ENCODE data around the gene RIMBP2. TPM values are rescaled to one million over a fixed set of nuclear protein-coding genes. Genes with fewer than 3 reads are reported as not detected.

Gene RIMBP2
- total RNA-seq, 1 donor from 2014 or later, result 0.27 TPM

- intact Hi-C loops (cut with DNase I), result no loop called here
- H3K27ac ChIP-seq, result no peak overlapping the region
- H3K27me3 ChIP-seq (ENCODE audit: low read depth), result peaks cover 8% of the 10 kb centered on the region
- no peaks in the 10 kb centered on the region for H3K9me3 ChIP-seq
- H3K4me3 ChIP-seq, result no peak overlapping the region
- H3K4me1 ChIP-seq, result no peaks in the 10 kb centered on the region
- TF ChIP-seq, protein P1, sequence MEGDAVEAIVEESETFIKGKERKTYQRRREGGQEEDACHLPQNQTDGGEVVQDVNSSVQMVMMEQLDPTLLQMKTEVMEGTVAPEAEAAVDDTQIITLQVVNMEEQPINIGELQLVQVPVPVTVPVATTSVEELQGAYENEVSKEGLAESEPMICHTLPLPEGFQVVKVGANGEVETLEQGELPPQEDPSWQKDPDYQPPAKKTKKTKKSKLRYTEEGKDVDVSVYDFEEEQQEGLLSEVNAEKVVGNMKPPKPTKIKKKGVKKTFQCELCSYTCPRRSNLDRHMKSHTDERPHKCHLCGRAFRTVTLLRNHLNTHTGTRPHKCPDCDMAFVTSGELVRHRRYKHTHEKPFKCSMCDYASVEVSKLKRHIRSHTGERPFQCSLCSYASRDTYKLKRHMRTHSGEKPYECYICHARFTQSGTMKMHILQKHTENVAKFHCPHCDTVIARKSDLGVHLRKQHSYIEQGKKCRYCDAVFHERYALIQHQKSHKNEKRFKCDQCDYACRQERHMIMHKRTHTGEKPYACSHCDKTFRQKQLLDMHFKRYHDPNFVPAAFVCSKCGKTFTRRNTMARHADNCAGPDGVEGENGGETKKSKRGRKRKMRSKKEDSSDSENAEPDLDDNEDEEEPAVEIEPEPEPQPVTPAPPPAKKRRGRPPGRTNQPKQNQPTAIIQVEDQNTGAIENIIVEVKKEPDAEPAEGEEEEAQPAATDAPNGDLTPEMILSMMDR (IDR thresholded peaks at IDR 0.05), result no peak
- DNase-seq (no peak), ATAC-seq (no peak)
- H3K36me3 ChIP-seq, result no peaks in the 10 kb centered on the region
Measured at GRCh38 chr12:130704606-130705005, 11.5 kb downstream of the RIMBP2 start.

DNA sequence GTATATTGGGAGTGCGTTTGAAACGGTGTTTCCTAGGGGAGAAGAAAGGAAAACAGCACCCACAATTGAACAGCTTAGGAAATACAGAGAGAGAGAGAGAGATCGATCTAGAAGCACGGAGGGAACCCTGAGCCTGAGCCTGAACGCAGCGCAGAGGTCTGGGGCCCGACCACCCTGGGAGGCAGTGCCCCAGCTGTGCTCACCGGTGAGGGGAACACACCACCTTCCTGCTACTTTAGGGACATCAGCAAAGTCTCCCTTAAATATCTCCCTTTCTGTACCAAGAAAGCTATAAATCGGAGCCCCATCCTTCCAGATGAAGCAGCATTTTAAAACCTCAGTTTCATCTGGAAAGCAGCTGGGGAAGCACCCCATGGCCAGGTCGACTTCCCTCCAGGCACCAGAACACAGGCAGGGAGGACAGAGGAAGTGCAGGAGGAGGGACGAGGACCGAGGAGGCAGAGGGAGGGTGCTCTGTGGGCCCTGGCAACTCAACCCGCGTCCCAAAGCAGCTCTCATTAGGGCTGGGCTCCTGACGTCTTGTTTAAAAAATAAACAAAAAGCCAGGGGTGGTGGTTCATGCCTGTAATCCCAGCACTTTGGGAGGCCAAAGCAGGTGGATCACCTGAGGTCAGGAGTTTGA is 12.2 kb downstream of the RIMBP2 start:
- no peaks in the 10 kb centered on the region for H3K9me3 ChIP-seq
- H3K27me3 ChIP-seq (ENCODE audit: low read depth), result peaks cover 8% of the 10 kb centered on the region
- ATAC-seq, result no peak
- no peak for DNase-seq
- H3K4me3 ChIP-seq, result no peak overlapping the region
- intact Hi-C loops (cut with DNase I), result no loop called here
- TF ChIP-seq, protein P1 (IDR thresholded peaks at IDR 0.05), result no peak
- no peaks in the 10 kb centered on the region for H3K4me1 ChIP-seq
- H3K27ac ChIP-seq, result no peak overlapping the region
- no peaks in the 10 kb centered on the region for H3K36me3 ChIP-seq

GRCh38 chr12:130702966-130703732 is 12.9 kb downstream of the RIMBP2 start:
- H3K4me3 ChIP-seq, result no peak overlapping the region
- intact Hi-C loops (cut with DNase I), result no loop called here
- H3K36me3 ChIP-seq, result no peaks in the 10 kb centered on the region
- H3K27me3 ChIP-seq (ENCODE audit: low read depth), result peaks cover 8% of the 10 kb centered on the region
- H3K27ac ChIP-seq, result no peak overlapping the region
- no peaks in the 10 kb centered on the region for H3K4me1 ChIP-seq
- TF ChIP-seq, protein P1 (IDR thresholded peaks at IDR 0.05), result no peak
- no peaks in the 10 kb centered on the region for H3K9me3 ChIP-seq
- no peak for ATAC-seq
- peak; percentile 39 for DNase-seq

DNA sequence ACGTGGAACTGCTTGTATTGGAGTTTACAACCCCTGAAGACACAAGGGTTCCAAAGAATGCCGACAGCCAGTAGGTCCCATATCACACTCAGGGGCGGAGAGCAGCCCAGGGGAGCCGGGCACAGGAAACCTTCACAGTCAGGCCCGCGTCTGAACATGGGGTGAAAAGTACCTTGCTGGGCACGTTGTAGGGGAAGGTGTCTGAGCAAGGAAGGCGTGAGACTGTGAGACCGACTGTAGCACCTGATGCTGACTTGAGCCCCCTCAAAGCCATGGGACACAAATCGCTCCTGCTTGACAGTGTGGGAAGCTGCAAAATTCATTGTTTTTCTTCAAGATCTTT is 14.7 kb downstream of the RIMBP2 start:
- TF ChIP-seq, protein P1 (IDR thresholded peaks at IDR 0.05), result no peak
- Histone ChIP-seq H3K36me3 (no peaks in the 10 kb centered on the region), H3K4me1 (no peaks in the 10 kb centered on the region), H3K4me3 (no peak overlapping the region), H3K27me3 (ENCODE audit: low read depth) (no peaks in the 10 kb centered on the region), H3K27ac (no peak overlapping the region), H3K9me3 (no peaks in the 10 kb centered on the region)
- ATAC-seq (no peak), DNase-seq (no peak)
- intact Hi-C loops (cut with DNase I), result no loop called here

GRCh38 chr12:130700492-130701401 is 15.4 kb downstream of the RIMBP2 start:
- intact Hi-C loops (cut with DNase I), result no loop called here
- no peak for DNase-seq

More at GRCh38 chr12:130700492-130701401, 15.4 kb downstream of the RIMBP2 start:
- TF ChIP-seq, protein P1 (IDR thresholded peaks at IDR 0.05), result no peak
- H3K4me3 ChIP-seq, result no peak overlapping the region
- no peak for ATAC-seq
- H3K36me3 ChIP-seq, result no peaks in the 10 kb centered on the region
- no peaks in the 10 kb centered on the region for H3K9me3 ChIP-seq
- no peak overlapping the region for H3K27ac ChIP-seq
- H3K27me3 ChIP-seq (ENCODE audit: low read depth), result no peaks in the 10 kb centered on the region
- H3K4me1 ChIP-seq, result no peaks in the 10 kb centered on the region
